ENCODE data around the gene KPNA2.
"Not testable (repeated sequence)": the region's sequence is repeated elsewhere in the genome, so short reads cannot be mapped to it uniquely, and the experiment has no call there.

The KPNA2 gene

GRCh38 chr17:68035523-68036303 is at the start of gene KPNA2:
KPNA2 (plus strand) TSS chr17:68035735; CDS start chr17:68037133, 1,398 bp downstream.
- peak; percentile 43 to 98 (median 93) for DNase-seq

GRCh38 chr17:67990909-67991308 is 44.6 kb upstream of the KPNA2 start:
- DNase-seq, result no peak

- DNase-seq, result peak in 2 of 56 donors; percentile 33 to 36
These were observed 42.9 kb upstream of the KPNA2 start for GRCh38 chr17:67992548-67993152.

GRCh38 chr17:67993153-67993997 is 42.2 kb upstream of the KPNA2 start:
- DNase-seq, result peak in 53 of 56 donors; percentile 29 to 89 (median 70)

GRCh38 chr17:67993998-67994361 is 41.6 kb upstream of the KPNA2 start:
- peak in 2 of 56 donors; percentile 45 to 52 for DNase-seq

- peak in 3 of 56 donors; percentile 11 to 25 (median 18) for DNase-seq
These were observed 40.5 kb upstream of the KPNA2 start for GRCh38 chr17:67994817-67995569.

- DNase-seq, result peak in 34 of 56 donors; percentile 6 to 57 (median 27)
These were observed 39.8 kb upstream of the KPNA2 start for GRCh38 chr17:67995570-67996263.

GRCh38 chr17:67996301-67997171 is 39.0 kb upstream of the KPNA2 start, which contains the start of gene C17orf58:
C17orf58 (minus strand) TSS chr17:67996469; CDS start chr17:67996198, 271 bp downstream.
- peak in 3 of 56 donors; percentile 3 to 16 (median 15) for DNase-seq

GRCh38 chr17:67998466-67998865 is 37.1 kb upstream of the KPNA2 start:
- DNase-seq, result no peak

GRCh38 chr17:67999291-67999911 is 36.1 kb upstream of the KPNA2 start:
- no peak for DNase-seq

- no peak for DNase-seq
These were observed 31.3 kb upstream of the KPNA2 start for GRCh38 chr17:68004201-68004600.

- no peak for DNase-seq
These were observed 28.7 kb upstream of the KPNA2 start for GRCh38 chr17:68006797-68007196.

GRCh38 chr17:68011199-68011665 is 24.3 kb upstream of the KPNA2 start:
- DNase-seq, result peak in 30 of 56 donors; percentile 4 to 65 (median 14)

GRCh38 chr17:68013385-68013784 is 22.1 kb upstream of the KPNA2 start:
- no peak for DNase-seq

- no peak for DNase-seq
These were observed 20.3 kb upstream of the KPNA2 start for GRCh38 chr17:68015081-68015723.

- no peak for DNase-seq
These were observed 18.7 kb upstream of the KPNA2 start for GRCh38 chr17:68016838-68017237.

- DNase-seq, result not testable (repeated sequence)
These were observed 17.0 kb upstream of the KPNA2 start for GRCh38 chr17:68018493-68018892.

- DNase-seq, result peak in 3 of 56 donors; percentile 4 to 26 (median 9)
These were observed 16.2 kb upstream of the KPNA2 start for GRCh38 chr17:68019336-68019674.

Data from nucleus accumbens (tissue), 56 donors.